Keratinocyte (primary cell): Measurements from ENCODE around the gene PTPRT. TPM values are rescaled to one million over a fixed set of nuclear protein-coding genes. Genes with fewer than 3 reads are reported as not detected.
"Not testable (repeated sequence)": the region's sequence is repeated elsewhere in the genome, so short reads cannot be mapped to it uniquely, and the experiment has no call there.

Experiments used
- DNase-seq: peaks from one replicate; pipeline ENCODE4 v3.0.0-alpha.2; 2011; ENCODE audit warnings: low read depth, missing footprints, low spot score
- FAIRE-seq: peaks from 2 replicates; lab custom pipeline; 2011; peaks lifted over from hg19 to GRCh38; lab: Jason Lieb, UNC
- H2AFZ ChIP-seq: 2 replicates; pipeline ENCODE4 v1.6.0; 2012; ENCODE audit warnings: low read length, control low read depth, inconsistent platforms; ENCODE audit not compliant: control insufficient read depth
- H3K27ac ChIP-seq: 2 replicates; pipeline ENCODE4 v1.5.1; 2011; ENCODE audit warnings: low read length; ENCODE audit not compliant: control insufficient read depth, insufficient read depth
- H3K27me3 ChIP-seq: 3 replicates; pipeline ENCODE4 v1.6.0; 2011; ENCODE audit warnings: low read length; ENCODE audit not compliant: control insufficient read depth, insufficient read depth; ENCODE audit errors: extremely low read depth
- H3K36me3 ChIP-seq, 2 experiments: 2 replicates in 1 of 2; 3 replicates in 1 of 2; pipeline ENCODE4 v1.5.1; 2011; ENCODE audit warnings: low read length in 2 of 2, mild to moderate bottlenecking in 1 of 2; ENCODE audit not compliant: control insufficient read depth in 2 of 2, insufficient read depth in 2 of 2; ENCODE audit errors: extremely low read depth in 1 of 2
- H3K4me1 ChIP-seq: 3 replicates; pipeline ENCODE4 v1.5.1; 2011; ENCODE audit warnings: low read length; ENCODE audit not compliant: control insufficient read depth, insufficient read depth; ENCODE audit errors: extremely low read depth
- H3K4me2 ChIP-seq: 3 replicates; pipeline ENCODE4 v1.6.0; 2011; ENCODE audit warnings: low read depth, low read length; ENCODE audit not compliant: control insufficient read depth, insufficient read depth; ENCODE audit errors: extremely low read depth
- H3K4me3 ChIP-seq, 3 experiments: fragments of 200-600 bp in 1 of 3; sonication (generic) in 1 of 3; 2 replicates in 2 of 3; 3 replicates in 1 of 3; pipeline ENCODE4 v1.5.1; 2011 to 2016; ENCODE audit warnings: low read length in 3 of 3, mild to moderate bottlenecking in 3 of 3, control low read depth in 2 of 3, inconsistent platforms in 1 of 3, low read depth in 1 of 3, mixed read lengths in 1 of 3, mixed run types in 1 of 3, moderate library complexity in 1 of 3; ENCODE audit not compliant: control insufficient read depth in 2 of 3, insufficient read depth in 2 of 3; ENCODE audit errors: extremely low read depth in 1 of 3
- H3K79me2 ChIP-seq: 2 replicates; pipeline ENCODE4 v1.6.0; 2012; ENCODE audit warnings: low read length; ENCODE audit not compliant: control insufficient read depth, insufficient read depth
- H3K9ac ChIP-seq: 3 replicates; pipeline ENCODE4 v1.6.0; 2011; ENCODE audit warnings: low read length; ENCODE audit not compliant: control insufficient read depth, insufficient read depth; ENCODE audit errors: extremely low read depth
- H3K9me1 ChIP-seq: 3 replicates; pipeline ENCODE4 v1.6.0; 2011; ENCODE audit warnings: low read length; ENCODE audit not compliant: control insufficient read depth, insufficient read depth; ENCODE audit errors: extremely low read depth
- H3K9me3 ChIP-seq: 2 replicates; pipeline ENCODE4 v1.5.1; 2012; ENCODE audit warnings: low read depth, low read length; ENCODE audit not compliant: control insufficient read depth
- H4K20me1 ChIP-seq: 3 replicates; pipeline ENCODE4 v1.6.0; 2011; ENCODE audit warnings: low read length; ENCODE audit not compliant: control insufficient read depth, insufficient read depth; ENCODE audit errors: extremely low read depth
- EZH2 ChIP-seq: IDR thresholded peaks from one replicate; pipeline ENCODE4 v1.6.1; 2012; ENCODE audit warnings: inconsistent platforms, mild to moderate bottlenecking, low read length, moderate library complexity
- dilution Hi-C: fragments of 300-500 bp; cut with MboI; formaldehyde crosslinking; loops from one replicate; pipeline ENCODE4 v1.7.0; 2020; ENCODE audit warnings: low sequenced_read_pairs; ENCODE audit not compliant: extremely low pct_ligation_motif_present
- polyA plus RNA-seq, 5 experiments: library from polyadenylated mRNA; depleted of rRNA in 3 of 5; stranded (reverse) in 3 of 5; stranded (forward) in 1 of 5; unstranded in 1 of 5; fragments of >200 nt; gene quantifications; 1 replicate in 1 of 5; 2 replicates in 3 of 5; 3 replicates in 1 of 5; pipeline versions ENCODE4 v1.2.1 to v1.2.3, GENCODE V29; 2011 to 2012; ENCODE audit warnings: missing spikeins in 2 of 5, low read depth in 1 of 5, low replicate concordance in 1 of 5
- TF ChIP-seq, protein P1 (sequence below), 3 experiments: IDR thresholded peaks in 1 of 3; conservative IDR thresholded peaks in 1 of 3; optimal IDR thresholded peaks in 1 of 3; 2 replicates in 2 of 3; 3 replicates in 1 of 3; pipeline versions ENCODE3 to v1.5.1; 2011; ENCODE audit warnings: low read length in 3 of 3, mild to moderate bottlenecking in 3 of 3, moderate library complexity in 2 of 3, control low read depth in 1 of 3, inconsistent platforms in 1 of 3; ENCODE audit not compliant: insufficient read depth in 2 of 3; ENCODE audit errors: extremely low read depth in 1 of 3

Gene PTPRT
- polyA plus RNA-seq, 1 donor (not counting 4 experiments of a cell fraction or from before 2014, with no cell fraction given), result not detected

DNA sequence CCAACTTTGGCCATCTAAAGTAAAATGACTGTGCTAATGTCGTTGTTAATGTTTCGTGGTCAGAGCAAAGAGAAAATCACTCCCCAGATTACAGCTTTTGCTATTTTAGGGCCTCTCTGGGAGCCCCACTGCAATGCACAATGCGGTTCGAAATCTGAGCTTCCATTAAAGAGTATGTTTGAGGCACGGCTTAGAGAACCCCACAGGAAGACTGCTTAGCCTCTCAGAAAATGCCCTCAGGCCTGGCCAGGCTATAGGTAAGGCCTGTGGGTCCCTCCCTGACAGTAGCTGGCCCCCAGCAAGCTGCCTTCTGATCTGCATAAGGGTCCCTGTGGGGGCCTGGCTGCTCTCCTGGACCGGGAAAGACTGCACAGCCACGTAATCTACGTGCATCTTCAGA, 274.6 kb downstream of the PTPRT start:
- no peak overlapping the region for H3K9ac ChIP-seq
- no peaks in the 10 kb centered on the region for H3K36me3 ChIP-seq
- no peak overlapping the region for H3K4me2 ChIP-seq
- no peaks in the 10 kb centered on the region for H3K79me2 ChIP-seq
- H3K27me3 ChIP-seq, result no peaks in the 10 kb centered on the region
- H3K9me1 ChIP-seq, result no peaks in the 10 kb centered on the region
- dilution Hi-C loops, result no loop called here
- no peaks in the 10 kb centered on the region for H4K20me1 ChIP-seq
- peaks cover 5% of the 10 kb centered on the region for H3K9me3 ChIP-seq
- H2AFZ ChIP-seq, result no peak overlapping the region
- DNase-seq, result no peak
- no peaks in the 10 kb centered on the region for H3K4me1 ChIP-seq
- no peak overlapping the region for H3K27ac ChIP-seq
- TF ChIP-seq EZH2, result no peak
- TF ChIP-seq, protein P1, sequence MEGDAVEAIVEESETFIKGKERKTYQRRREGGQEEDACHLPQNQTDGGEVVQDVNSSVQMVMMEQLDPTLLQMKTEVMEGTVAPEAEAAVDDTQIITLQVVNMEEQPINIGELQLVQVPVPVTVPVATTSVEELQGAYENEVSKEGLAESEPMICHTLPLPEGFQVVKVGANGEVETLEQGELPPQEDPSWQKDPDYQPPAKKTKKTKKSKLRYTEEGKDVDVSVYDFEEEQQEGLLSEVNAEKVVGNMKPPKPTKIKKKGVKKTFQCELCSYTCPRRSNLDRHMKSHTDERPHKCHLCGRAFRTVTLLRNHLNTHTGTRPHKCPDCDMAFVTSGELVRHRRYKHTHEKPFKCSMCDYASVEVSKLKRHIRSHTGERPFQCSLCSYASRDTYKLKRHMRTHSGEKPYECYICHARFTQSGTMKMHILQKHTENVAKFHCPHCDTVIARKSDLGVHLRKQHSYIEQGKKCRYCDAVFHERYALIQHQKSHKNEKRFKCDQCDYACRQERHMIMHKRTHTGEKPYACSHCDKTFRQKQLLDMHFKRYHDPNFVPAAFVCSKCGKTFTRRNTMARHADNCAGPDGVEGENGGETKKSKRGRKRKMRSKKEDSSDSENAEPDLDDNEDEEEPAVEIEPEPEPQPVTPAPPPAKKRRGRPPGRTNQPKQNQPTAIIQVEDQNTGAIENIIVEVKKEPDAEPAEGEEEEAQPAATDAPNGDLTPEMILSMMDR (optimal IDR thresholded peaks at IDR 0.05 in 1 of 3, IDR thresholded peaks at IDR 0.05 in 1 of 3, conservative IDR thresholded peaks at IDR 0.05 in 1 of 3; ENCODE audit: extremely low read depth in 1 of 3, insufficient read depth in 2 of 3, low read length in 3 of 3), result no peak
- no peak for FAIRE-seq
- no peak overlapping the region for H3K4me3 ChIP-seq

DNA sequence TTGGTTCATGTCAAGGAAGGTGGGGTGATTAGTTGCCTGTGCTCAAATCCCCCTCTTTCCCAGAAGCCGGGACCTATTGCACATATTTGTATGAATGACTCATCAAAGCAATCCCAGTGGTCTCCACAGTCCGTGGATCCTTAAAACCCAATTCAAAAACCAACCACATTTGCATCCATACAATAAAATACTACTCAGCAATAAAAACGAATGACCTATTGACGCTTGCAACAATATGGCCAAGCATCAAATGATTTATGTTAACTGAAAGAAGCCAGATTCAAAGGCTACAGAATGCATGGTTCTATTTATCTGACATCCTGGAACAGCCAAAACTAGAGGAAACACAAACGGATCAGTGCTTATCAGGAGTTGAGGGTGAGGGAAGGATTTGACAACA, 275.4 kb downstream of the PTPRT start:
- peaks cover 5% of the 10 kb centered on the region for H3K9me3 ChIP-seq
- no peak overlapping the region for H2AFZ ChIP-seq
- H4K20me1 ChIP-seq, result no peaks in the 10 kb centered on the region
- no peak for DNase-seq
- no peak overlapping the region for H3K9ac ChIP-seq
- H3K27me3 ChIP-seq, result no peaks in the 10 kb centered on the region
- H3K4me3 ChIP-seq, result no peak overlapping the region
- H3K36me3 ChIP-seq, result no peaks in the 10 kb centered on the region
- no peaks in the 10 kb centered on the region for H3K9me1 ChIP-seq
- H3K4me2 ChIP-seq, result no peak overlapping the region
- no peak for FAIRE-seq
- H3K27ac ChIP-seq, result no peak overlapping the region
- TF ChIP-seq, protein P1 (optimal IDR thresholded peaks at IDR 0.05 in 1 of 3, IDR thresholded peaks at IDR 0.05 in 1 of 3, conservative IDR thresholded peaks at IDR 0.05 in 1 of 3; ENCODE audit: extremely low read depth in 1 of 3, insufficient read depth in 2 of 3, low read length in 3 of 3), result no peak
- no peak for TF ChIP-seq EZH2
- dilution Hi-C loops, result no loop called here
- no peaks in the 10 kb centered on the region for H3K79me2 ChIP-seq
- H3K4me1 ChIP-seq, result no peaks in the 10 kb centered on the region

DNA sequence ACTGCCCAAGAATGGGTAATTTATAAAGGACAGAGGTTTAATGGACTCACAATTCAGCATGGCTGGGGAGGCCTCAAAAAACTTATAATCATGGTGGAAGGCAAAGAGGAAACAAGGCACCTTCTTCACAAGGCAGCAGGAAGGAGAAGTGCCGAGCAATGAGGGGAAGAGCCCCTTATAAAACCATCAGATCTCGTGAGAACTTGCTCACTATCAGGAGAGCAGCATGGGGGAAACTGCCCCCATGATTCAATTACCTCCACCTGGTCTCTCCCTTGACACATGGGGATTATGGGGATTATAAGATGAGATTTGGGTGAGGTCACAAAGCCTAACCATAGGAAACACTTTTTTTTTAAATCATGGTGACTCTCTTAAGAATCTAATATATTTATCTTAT, 278.9 kb downstream of the PTPRT start:
- H3K4me2 ChIP-seq, H2AFZ ChIP-seq, H3K9ac ChIP-seq, H3K36me3 ChIP-seq, H3K9me3 ChIP-seq, H4K20me1 ChIP-seq, H3K79me2 ChIP-seq, H3K9me1 ChIP-seq, H3K4me3 ChIP-seq, FAIRE-seq, H3K27me3 ChIP-seq, DNase-seq, H3K27ac ChIP-seq, H3K4me1 ChIP-seq, dilution Hi-C loops: not testable (repeated sequence)
